ENCODE measurements around the gene ADCY9. TPM values are rescaled to one million over a fixed set of nuclear protein-coding genes. Genes with fewer than 3 reads are reported as not detected.
"Not testable (repeated sequence)": the region's sequence is repeated elsewhere in the genome, so short reads cannot be mapped to it uniquely, and the experiment has no call there.

ADCY9 gene
- polyA plus RNA-seq, 12 donors = 12.3 to 17.8 (median 14.5) TPM; not detected in 1

DNA sequence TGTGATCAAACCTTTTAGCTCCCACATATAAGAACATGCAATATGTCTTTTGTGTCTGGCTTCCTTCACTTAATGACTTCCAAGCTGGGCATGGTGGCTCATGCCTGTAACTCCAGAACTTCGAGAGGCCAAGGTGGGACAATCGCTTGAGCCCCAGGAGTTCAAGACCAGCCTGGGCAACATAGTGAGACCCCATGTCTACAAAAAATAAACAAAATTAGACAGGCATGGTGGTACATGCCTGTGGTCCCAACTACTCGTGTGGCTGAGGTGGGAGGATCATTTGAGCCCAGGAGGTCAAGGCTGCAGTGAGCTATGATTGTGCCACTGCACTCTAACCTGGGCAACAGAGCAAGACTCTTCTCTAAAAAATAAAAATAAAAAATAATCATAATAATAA, 79.3 kb downstream of the ADCY9 start:
- not testable (repeated sequence) for DNase-seq

DNA sequence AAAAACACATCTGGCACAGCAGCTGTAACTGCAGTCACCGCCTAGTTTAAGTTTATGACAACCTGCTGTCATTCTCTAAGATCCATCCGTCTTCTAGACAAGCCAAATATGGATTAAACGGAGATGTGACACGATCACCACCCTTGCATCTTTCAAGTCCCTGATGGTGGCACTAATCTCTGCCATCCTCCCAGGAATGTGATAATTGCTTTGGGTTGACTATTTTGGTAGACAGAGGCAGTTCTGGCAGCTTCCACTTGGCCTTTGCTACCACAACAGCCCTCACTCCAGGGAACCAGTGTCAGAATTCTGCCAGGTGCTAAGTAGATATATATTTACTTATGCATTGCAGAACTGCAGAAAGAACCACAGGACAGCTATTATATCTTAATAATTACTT, 81.3 kb downstream of the ADCY9 start:
- DNase-seq = no peak

- no peak for DNase-seq
Measured at GRCh38 chr16:4033951-4034350, 82.3 kb downstream of the ADCY9 start.

GRCh38 chr16:4032768-4033167, 83.5 kb downstream of the ADCY9 start:
- no peak for DNase-seq

- DNase-seq = no peak
Measured at GRCh38 chr16:4028144-4028543, 88.1 kb downstream of the ADCY9 start.

- no peak for DNase-seq
Measured at GRCh38 chr16:4026854-4027253, 89.4 kb downstream of the ADCY9 start.

GRCh38 chr16:4025428-4025827, 90.8 kb downstream of the ADCY9 start:
- no peak for DNase-seq

GRCh38 chr16:4021916-4022315, 94.3 kb downstream of the ADCY9 start:
- DNase-seq = no peak

GRCh38 chr16:4021070-4021779, 95.0 kb downstream of the ADCY9 start:
- no peak for DNase-seq

DNA sequence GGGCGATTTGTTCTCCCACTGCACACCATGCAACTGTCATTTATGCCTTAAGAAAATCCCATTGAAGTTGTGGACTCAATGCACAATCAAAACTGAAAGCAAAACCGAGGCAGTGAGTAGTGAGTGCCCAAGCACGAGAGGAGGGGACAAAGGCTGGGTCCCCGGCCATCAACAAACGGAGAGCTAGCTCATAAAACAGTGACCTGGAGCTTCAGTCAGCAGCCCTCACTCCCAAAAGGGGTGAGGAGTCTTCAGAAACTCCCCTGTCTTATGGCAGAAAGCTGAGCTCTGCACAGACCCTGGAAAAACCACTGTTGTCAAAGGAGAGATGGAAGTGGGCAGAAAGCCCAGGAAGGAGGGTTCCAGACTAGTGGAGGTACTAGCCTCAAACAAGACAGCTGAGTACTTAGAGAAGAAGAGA, 96.9 kb downstream of the ADCY9 start:
- peak; percentile 25 for DNase-seq

- DNase-seq = peak; percentile 30
Measured at GRCh38 chr16:4018391-4018790, 97.9 kb downstream of the ADCY9 start.

GRCh38 chr16:4017807-4018206, 98.4 kb downstream of the ADCY9 start:
- DNase-seq = no peak

DNA sequence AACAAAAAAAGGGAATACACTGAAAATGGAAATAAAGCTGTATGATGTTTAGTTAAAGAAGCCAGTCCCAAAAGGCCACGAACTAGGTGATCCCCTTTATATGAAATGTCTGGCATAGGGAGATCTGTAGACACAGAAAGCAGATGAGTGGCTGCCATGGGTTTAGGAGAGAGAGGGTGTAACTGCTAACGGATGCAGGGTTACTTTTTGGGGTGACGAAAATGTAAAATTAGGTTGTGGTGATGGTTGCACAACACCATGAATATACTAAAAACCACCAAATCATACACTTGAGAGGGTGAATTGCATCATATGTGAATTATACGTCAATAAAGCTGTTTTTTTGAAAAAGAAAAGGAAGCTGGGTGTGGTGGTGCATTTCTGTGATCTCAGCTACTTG, 99.6 kb downstream of the ADCY9 start:
- no peak for DNase-seq

DNA sequence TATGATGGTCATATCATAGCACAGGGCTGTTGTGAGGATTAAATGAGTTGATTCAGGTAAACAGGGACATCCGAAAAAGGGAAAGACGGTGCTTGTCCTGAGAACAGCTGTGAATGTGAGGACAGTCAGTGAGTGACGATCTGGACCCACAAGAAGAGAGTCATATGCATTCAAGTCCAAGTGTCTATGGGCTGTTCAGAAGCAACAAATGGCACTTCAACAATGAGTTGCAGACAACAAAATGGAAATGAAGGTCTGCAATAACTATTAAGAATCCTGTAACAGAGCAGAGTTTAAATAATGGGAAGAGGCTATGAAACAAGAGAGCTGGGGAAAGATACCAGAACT, 100.3 kb downstream of the ADCY9 start:
- DNase-seq = no peak

- no peak for DNase-seq
Measured at GRCh38 chr16:4015275-4016004, 100.8 kb downstream of the ADCY9 start.

GRCh38 chr16:4011940-4012629, 104.2 kb downstream of the ADCY9 start:
- no peak for DNase-seq

DNA sequence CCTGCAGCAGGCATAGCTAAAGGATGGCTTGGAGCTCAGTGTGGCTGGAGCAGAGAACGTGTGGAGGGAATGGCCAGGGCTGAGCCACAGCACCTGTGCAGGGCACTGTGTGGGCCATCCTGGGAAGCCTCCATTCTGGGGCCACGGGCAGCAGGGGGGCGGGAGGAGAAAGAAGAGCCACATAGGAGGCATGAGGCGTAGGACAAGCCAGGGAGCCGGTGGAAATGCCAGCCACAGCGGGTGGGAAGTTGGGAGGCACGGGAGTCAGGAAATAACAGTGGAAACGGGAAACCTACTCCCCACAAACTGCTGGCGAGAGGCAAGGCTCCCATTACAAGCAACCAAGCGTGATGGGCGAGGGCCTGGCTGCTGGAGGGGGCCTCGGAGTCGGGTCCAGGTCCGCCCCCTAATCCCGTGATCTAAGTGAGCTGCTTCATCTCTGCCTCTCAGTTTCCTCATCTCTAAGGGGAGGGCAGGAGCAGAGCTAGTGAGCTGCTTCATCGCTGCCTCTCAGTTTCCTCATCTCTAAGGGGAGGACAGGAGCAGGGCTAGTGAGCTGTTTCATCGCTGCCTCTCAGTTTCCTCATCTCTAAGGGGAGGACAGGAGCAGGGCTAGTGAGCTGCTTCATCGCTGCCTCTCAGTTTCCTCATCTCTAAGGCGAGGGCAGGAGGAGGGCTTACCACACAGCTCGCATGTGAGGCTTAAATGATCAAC, 104.9 kb downstream of the ADCY9 start:
- DNase-seq = no peak

DNA sequence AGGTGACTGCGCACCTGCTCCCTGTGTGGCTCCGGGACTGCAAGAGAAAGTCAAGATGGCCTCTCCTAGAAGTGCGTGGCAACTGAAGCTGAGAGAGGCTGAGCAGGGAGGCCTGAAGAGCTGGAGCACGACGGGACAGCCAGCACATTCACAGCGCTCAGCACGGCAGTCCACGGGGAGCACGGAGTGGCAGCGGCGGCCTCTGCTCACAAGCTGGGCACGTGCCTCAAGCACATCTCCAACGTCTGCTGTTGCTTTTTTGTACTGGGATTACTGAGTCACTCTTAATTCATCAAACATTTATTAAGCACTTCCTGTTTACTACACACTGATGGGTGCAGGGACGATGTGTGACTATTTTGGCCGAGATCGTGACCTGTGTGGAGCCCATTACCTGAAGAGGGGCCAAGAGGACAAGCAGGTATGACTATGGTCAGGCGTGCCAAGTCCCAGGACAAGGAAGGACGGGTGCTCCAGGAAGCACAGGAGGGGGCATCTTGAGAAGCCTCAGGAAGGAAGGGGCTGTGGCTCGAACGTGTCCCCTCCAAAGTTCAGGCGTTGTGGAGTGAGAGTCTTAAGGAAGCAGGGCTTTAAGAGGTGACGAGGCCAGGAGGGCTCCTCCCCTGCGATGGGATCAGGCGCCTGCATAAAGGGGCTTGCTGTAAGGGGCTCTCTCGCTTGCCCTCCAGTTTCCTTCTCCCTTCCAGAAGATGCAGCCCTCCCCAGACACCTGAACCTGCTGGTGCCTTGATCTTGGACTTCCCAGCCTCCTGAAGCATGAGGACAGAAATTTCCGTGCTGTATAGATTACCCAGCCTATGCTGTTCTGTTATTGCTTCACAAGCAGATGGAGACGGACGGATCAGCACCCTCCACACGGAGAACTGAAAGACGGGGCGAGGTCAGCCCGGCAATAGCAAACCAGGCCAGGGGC, 105.8 kb downstream of the ADCY9 start:
- no peak for DNase-seq

GRCh38 chr16:4009177-4009576, 107.1 kb downstream of the ADCY9 start:
- DNase-seq = no peak

DNA sequence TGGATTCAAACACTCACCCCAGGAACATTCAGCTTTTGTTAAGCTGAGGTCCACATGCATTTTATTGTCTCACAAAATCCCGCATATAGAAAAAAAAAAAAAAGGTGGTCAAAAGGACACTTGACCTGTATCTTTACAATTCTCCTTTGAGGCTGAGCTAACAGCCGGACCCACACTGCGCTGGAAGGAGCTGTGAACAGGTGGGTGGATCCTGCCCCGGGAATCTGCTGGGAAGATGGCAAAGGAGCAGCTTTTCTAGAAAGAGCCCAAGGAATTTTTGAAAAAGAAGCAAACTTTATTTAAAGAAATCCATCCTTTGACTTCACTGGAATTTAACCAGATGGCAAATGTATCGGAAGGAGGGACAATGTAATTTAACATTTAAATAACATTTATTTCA, 108.1 kb downstream of the ADCY9 start:
- no peak for DNase-seq

GRCh38 chr16:4006397-4006999, 109.7 kb downstream of the ADCY9 start:
- no peak for DNase-seq
